HG03064 (cell line): ENCODE results near the gene ZBTB7C.
"Not testable (repeated sequence)": the region's sequence is repeated elsewhere in the genome, so short reads cannot be mapped to it uniquely, and the experiment has no call there.

ENCODE experiments used
- ATAC-seq: cut with Tn5 transposase; IDR thresholded peaks from one replicate; pipeline ENCODE4 v1.9.1; 2021; ENCODE audit warnings: low read depth; ENCODE audit not compliant: unreplicated experiment

The ZBTB7C gene

GRCh38 chr18:48306838-48307237, 102.3 kb downstream of the ZBTB7C start:
- no peak for ATAC-seq

DNA sequence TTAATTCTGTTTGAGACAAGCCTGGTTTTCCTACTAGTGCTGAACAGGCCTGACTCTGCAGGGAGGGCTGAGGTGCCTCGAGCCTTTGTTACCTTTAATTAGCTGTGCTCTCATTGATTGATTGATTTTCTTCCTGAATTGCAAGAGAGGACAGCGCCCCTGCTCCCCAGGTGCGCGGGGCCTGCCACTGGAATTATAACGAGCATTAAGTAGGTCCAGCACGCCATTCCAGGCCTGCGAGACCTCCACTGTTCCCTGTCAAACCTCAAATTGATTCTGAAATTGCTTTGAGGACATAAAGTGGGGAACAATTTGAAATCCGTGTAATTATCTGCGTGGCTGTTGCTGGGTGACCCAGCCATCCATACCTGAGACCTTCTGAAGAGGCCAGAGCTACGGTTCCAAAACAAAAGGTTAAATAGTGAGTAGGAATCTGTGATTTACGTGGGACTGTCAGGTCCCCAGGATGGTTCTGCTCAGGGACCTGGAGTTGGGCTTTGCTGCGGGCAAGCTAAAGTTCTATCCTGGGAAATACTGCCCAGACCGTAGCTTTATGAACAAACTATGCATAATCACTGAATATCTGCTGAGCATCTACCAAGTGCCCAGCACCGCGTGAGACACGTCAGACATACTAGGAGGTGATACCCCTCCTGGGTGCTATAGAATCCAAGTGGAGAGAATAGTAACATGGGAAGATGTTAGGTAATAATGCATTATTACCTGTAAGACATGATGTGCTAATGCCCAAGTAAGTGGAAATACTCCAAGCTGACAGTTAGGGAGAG, 104.1 kb downstream of the ZBTB7C start:
- no peak for ATAC-seq

GRCh38 chr18:48303883-48304282, 105.3 kb downstream of the ZBTB7C start:
- no peak for ATAC-seq

GRCh38 chr18:48302736-48303135, 106.4 kb downstream of the ZBTB7C start:
- no peak for ATAC-seq

DNA sequence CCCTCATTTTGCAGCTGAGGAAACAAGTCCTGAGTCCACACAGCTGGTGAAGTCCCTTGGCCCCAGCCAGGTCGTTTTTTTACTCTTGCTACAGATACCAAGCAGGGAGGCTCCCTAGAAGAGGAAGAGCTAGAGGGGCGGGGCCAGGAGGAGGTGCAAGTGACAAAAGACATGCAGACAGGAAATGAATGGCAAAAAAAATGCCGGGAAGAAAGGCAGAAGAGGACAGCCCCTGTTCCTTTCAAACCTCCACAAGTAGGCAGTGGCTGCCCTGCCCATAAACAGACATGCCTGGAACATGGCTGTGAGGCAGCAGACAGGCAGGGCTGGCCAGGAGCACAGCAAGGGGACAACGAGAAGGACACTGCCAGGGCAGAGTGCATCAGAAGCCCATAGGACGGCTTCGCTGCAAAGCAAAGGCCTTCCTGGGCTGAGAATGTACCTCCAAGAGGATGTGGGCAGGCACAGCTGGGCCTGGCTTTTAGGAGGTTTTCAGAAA, 108.7 kb downstream of the ZBTB7C start:
- no peak for ATAC-seq

GRCh38 chr18:48297139-48297538, 112.0 kb downstream of the ZBTB7C start:
- no peak for ATAC-seq

DNA sequence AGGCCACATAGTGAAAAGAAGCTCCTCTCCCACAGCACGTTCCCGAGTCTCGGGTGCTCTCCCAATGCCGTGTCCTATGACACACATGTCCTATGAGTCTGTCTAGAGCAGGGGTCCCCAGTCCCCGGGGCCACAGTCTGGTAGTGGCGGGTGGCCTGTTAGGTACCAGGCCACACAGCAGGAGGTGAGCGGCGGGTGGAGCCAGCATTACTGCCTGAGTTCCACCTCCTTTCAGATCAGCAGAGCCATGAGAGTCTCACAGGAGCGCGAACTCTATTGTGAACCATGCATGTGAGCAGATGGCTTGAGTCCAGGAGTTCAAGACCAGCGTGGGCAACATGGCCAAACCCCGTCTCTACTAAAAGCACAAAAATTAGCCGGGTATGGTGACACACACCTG, 112.6 kb downstream of the ZBTB7C start:
- ATAC-seq: no peak

DNA sequence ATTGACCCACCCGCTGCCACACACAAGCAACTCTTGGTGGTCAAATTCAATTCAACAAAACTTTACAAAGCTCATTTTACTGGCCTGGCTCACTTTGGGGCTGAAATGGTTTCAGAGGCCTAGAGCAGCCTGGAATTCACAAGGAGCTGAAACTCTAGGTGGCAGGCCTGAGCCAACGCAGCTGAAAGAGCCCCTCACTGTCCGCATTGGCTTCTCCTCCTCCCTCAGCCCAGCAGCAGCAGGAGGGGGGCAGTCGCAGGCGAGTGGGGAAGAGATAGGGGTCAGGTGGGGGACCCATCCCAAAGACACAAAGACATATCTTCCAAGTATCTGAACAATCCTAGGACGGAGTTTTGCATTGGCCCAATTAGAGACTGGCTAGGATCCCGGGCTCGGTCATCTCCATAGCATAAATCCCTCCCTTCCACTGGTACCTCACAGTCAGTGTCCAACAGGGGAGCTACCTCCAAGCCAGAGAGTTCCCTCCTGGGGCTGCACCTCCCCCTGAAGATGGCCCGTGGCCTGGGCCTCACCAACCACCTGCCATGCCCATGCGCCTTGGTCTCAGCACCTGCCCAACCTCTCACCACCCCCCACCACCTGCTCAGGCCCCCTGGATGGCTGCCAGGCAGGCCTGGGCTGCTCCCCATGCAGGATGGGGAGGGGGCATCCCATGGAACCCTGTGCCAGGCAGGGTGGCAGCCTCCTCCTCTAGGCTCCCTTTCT, 113.4 kb downstream of the ZBTB7C start:
- ATAC-seq: no peak

- no peak for ATAC-seq
Measured at GRCh38 chr18:48294899-48295585, 114.1 kb downstream of the ZBTB7C start.

GRCh38 chr18:48293954-48294898, 115.0 kb downstream of the ZBTB7C start:
- no peak for ATAC-seq

- ATAC-seq: no peak
Measured at GRCh38 chr18:48292782-48293424, 116.3 kb downstream of the ZBTB7C start.

DNA sequence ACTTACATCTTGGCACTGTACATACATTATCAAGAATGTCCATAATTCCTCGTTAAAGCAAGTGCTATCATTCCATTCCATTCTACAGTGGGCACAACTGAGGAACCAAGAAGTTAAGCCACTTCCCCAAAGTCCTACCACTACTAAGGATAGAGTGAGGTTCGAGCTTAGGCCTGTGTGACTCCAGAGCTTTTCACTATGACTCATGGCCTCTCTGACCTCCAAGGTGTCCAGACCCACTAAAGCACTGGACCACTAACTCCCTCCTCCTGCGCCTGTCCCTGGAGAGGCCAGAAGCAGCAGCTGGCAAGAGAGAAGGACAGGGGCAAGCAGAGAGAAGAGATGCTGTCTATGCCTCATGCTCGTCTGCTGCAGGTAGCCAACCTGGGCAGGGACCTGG, 117.0 kb downstream of the ZBTB7C start:
- ATAC-seq: no peak

- no peak for ATAC-seq
Measured at GRCh38 chr18:48290162-48290926, 118.8 kb downstream of the ZBTB7C start.

DNA sequence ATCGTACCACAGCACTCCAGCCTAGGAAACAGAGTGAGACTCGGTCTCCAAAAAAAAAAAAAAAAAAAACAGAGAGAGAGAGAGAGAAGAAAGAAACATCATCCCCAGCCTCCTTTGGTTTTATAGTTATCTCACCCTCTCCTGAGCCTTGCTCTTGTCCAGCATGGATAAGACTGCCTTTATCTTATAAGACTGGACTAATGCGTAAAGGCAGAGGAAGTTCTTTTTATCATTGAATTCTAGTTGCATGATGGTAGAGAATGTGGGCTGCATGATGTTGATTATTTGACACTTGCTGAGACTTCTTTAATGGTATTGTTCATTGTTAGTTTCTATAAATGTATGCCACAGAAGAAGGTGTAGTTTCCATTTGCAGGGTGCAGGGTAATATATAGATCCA, 124.4 kb downstream of the ZBTB7C start:
- ATAC-seq: no peak

- not testable (repeated sequence) for ATAC-seq
Measured at GRCh38 chr18:48284011-48284410, 125.2 kb downstream of the ZBTB7C start.

DNA sequence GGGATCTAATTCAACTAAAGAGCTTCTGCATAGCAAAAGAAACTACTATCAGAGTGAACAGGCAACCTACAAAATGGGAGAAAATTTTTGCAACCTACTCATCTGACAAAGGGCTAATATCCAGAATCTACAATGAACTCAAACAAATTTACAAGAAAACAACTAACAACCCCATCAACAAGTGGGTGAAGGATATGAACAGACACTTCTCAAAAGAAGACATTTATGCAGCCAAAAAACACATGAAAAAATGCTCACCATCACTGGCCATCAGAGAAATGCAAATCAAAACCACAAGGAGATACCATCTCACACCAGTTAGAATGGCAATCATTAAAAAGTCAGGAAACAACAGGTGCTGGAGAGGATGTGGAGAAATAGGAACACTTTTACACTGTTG, 127.7 kb downstream of the ZBTB7C start:
- ATAC-seq: not testable (repeated sequence)

- ATAC-seq: no peak
Measured at GRCh38 chr18:48279312-48279711, 129.9 kb downstream of the ZBTB7C start.

DNA sequence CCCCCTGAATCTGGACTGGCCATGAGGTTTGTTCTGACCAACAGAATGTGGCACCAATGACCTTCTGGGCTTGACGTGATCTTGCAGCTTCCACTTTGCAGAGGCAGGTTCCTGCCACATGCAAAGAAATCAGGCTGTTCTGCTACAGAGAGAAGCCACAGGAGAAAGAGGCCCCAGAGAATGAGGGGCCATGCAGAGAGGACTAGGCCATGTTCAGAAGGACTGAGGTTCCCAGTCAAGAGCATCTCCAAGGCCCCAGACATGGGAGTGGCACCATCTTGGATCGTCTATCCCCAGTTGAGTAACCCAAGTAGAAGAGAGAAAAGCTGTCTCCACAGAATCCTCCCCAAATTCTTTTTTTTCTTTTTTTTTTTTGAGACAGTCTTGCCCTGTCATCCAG, 131.1 kb downstream of the ZBTB7C start:
- no peak for ATAC-seq

GRCh38 chr18:48274301-48274700, 134.9 kb downstream of the ZBTB7C start:
- ATAC-seq: no peak
